Stimulated activated CD4-positive, alpha-beta T cell treated with anti-CD3 and anti-CD28 coated beads, Interleukin-4, amount 100 ng/mL, for 1 hour (primary cell): Measurements from ENCODE around the gene ZNF467.

Experiments used
- DNase-seq: peaks from one replicate; pipeline ENCODE4 v3.0.0-alpha.2; 2020

ZNF467 gene

GRCh38 chr7:149742075-149742701, 31.2 kb downstream of the ZNF467 start:
- peak; percentile 59 for DNase-seq

- no peak for DNase-seq
Observed at GRCh38 chr7:149741629-149742028, 31.8 kb downstream of the ZNF467 start.

GRCh38 chr7:149736478-149737360, 36.7 kb downstream of the ZNF467 start:
- no peak for DNase-seq

GRCh38 chr7:149735779-149736477, 37.5 kb downstream of the ZNF467 start:
- DNase-seq = no peak

- no peak for DNase-seq
Observed at GRCh38 chr7:149735181-149735602, 38.2 kb downstream of the ZNF467 start.

GRCh38 chr7:149734791-149735075, 38.7 kb downstream of the ZNF467 start:
- no peak for DNase-seq

GRCh38 chr7:149733924-149734790, 39.2 kb downstream of the ZNF467 start:
- DNase-seq = no peak

GRCh38 chr7:149733131-149733923, 40.1 kb downstream of the ZNF467 start:
- no peak for DNase-seq

- no peak for DNase-seq
Observed at GRCh38 chr7:149732611-149733010, 40.8 kb downstream of the ZNF467 start.

GRCh38 chr7:149732111-149732561, 41.3 kb downstream of the ZNF467 start:
- no peak for DNase-seq

- no peak for DNase-seq
Observed at GRCh38 chr7:149731207-149731955, 42.0 kb downstream of the ZNF467 start.

GRCh38 chr7:149729983-149730801, 43.2 kb downstream of the ZNF467 start:
- DNase-seq = no peak

- no peak for DNase-seq
Observed at GRCh38 chr7:149729586-149729982, 43.8 kb downstream of the ZNF467 start.

- no peak for DNase-seq
Observed at GRCh38 chr7:149728491-149729375, 44.7 kb downstream of the ZNF467 start.

GRCh38 chr7:149727899-149728476, 45.4 kb downstream of the ZNF467 start:
- no peak for DNase-seq

GRCh38 chr7:149727053-149727898, 46.1 kb downstream of the ZNF467 start:
- DNase-seq = no peak

- no peak for DNase-seq
Observed at GRCh38 chr7:149725916-149726315, 47.5 kb downstream of the ZNF467 start.

- DNase-seq = no peak
Observed at GRCh38 chr7:149725426-149725821, 48.0 kb downstream of the ZNF467 start.
